Sigmoid colon (tissue), 4 donors: ENCODE measurements around the gene IGBP1.
A peak's percentile ranks its signal among the peaks of the same experiment; 100 is the strongest.

Source experiments
- EP300 ChIP-seq, 4 donors: sonication (generic); formaldehyde crosslinking; IDR thresholded peaks; one replicate each; pipeline ENCODE4 v1.6.1; 2017; ENCODE audit warnings: antibody characterized with exemption in 4 of 4
- POLR2A ChIP-seq, 2 donors: fragments of 450-650 bp; IDR thresholded peaks; one replicate each; pipeline ENCODE4 v1.6.1; 2016; ENCODE audit warnings: antibody characterized with exemption in 2 of 2, mild to moderate bottlenecking in 2 of 2, moderate library complexity in 2 of 2
- POLR2AphosphoS5 ChIP-seq, 4 donors: sonication (generic); formaldehyde crosslinking; IDR thresholded peaks; one replicate each; pipeline ENCODE4 v1.6.1; 2017; ENCODE audit warnings: antibody characterized with exemption in 4 of 4
- TF ChIP-seq, protein P1 (sequence below), 4 experiments: fragments of 450-650 bp in 3 of 4; fragments of 200-600 bp in 1 of 4; IDR thresholded peaks; one replicate each; pipeline ENCODE4 v1.5.1; 2016 to 2019; ENCODE audit warnings: antibody characterized with exemption in 4 of 4, mild to moderate bottlenecking in 3 of 4, moderate library complexity in 2 of 4

DNA sequence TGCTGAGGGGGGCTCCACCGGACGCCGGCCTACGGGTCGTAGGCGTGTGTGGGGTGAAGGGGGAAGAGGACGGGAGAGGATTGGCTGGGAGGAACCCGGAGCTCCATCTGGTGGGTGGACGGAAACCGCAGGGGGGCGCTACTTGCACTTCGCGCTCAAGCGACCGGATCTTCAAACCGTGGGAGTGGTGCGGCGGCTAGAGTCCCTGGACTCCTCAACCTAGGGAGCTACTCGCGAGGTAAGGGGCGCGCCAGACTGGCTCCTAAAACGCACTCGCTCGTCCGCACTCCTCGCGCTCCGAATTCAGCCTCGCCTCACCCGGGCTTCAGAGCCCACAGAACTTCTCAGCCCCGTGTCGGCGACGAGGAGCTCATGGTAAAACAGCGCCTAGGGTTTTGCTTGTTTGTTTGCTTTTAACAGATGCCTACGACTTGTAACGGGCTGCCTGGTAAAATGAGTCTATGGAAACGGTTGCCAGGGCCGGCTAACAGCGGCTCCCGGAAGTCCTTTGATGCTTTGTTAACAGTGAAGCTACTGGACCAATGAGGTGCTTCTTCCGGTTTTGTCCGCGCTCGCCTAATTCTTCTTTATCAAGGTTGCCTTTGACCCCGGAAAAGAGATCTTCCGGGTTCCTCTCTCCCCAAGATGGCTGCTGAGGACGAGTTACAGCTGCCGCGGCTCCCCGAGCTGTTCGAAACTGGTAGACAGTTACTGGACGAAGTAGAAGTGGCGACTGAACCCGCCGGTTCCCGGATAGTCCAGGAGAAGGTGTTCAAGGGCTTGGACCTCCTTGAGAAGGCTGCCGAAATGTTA is at the start of gene IGBP1:
- TF ChIP-seq, protein P1, sequence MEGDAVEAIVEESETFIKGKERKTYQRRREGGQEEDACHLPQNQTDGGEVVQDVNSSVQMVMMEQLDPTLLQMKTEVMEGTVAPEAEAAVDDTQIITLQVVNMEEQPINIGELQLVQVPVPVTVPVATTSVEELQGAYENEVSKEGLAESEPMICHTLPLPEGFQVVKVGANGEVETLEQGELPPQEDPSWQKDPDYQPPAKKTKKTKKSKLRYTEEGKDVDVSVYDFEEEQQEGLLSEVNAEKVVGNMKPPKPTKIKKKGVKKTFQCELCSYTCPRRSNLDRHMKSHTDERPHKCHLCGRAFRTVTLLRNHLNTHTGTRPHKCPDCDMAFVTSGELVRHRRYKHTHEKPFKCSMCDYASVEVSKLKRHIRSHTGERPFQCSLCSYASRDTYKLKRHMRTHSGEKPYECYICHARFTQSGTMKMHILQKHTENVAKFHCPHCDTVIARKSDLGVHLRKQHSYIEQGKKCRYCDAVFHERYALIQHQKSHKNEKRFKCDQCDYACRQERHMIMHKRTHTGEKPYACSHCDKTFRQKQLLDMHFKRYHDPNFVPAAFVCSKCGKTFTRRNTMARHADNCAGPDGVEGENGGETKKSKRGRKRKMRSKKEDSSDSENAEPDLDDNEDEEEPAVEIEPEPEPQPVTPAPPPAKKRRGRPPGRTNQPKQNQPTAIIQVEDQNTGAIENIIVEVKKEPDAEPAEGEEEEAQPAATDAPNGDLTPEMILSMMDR (IDR thresholded peaks at IDR 0.05) = peak in 3 of 4 experiments; percentile 35 to 58 (median 42)
- TF ChIP-seq POLR2A (IDR thresholded peaks at IDR 0.05) (peak; percentile 14 to 29), POLR2AphosphoS5 (IDR thresholded peaks at IDR 0.05) (peak in 3 of 4 donors; percentile 50 to 78 (median 72)), EP300 (IDR thresholded peaks at IDR 0.05) (no peak)
